B cell (primary cell): ENCODE measurements around the gene BRD4. TPM values are rescaled to one million over a fixed set of nuclear protein-coding genes. Genes with fewer than 3 reads are reported as not detected.

Experiments used
- ATAC-seq: fragments of 200-7000 bp; cut with Tn5 transposase; one replicate; pipeline ENCODE4 v1.10.0; 2021; ENCODE audit warnings: low read depth, mild to moderate bottlenecking, moderate number of reproducible peaks, moderate library complexity
- CTCF ChIA-PET: fragments of 350-600 bp; sonication (Branson Sonifier 250); formaldehyde crosslinking; loops from one replicate; lab custom pipeline; 2021; ENCODE audit warnings: antibody characterized with exemption, inconsistent platforms; lab: Charles Lee
- POLR2A ChIA-PET: fragments of 350-600 bp; sonication (Branson Sonifier 250); formaldehyde crosslinking; loops from one replicate; lab custom pipeline; 2021; ENCODE audit warnings: antibody characterized with exemption; lab: Charles Lee
- DNase-seq: peaks from one replicate; pipeline ENCODE4 v3.0.0; 2013
- H2AFZ ChIP-seq: 2 replicates; pipeline ENCODE4 v1.6.1; 2012; ENCODE audit warnings: mild to moderate bottlenecking, low read depth, low read length; ENCODE audit not compliant: insufficient read depth, poor library complexity, severe bottlenecking
- H3K27ac ChIP-seq, 2 donors: 1 replicate in 1 of 2; 2 replicates in 1 of 2; pipeline ENCODE4 v1.5.1; 2012 to 2013; ENCODE audit warnings: low read length in 2 of 2, mild to moderate bottlenecking in 2 of 2, moderate library complexity in 1 of 2
- H3K27me3 ChIP-seq, 4 experiments: fragments of 200-600 bp in 1 of 4; sonication (generic) in 1 of 4; replicated peaks in 1 of 4; 1 replicate in 2 of 4; 2 replicates in 2 of 4; pipeline versions ENCODE4 v1.6.1 to v1.7.0; 2013 to 2016; ENCODE audit warnings: low read length in 3 of 4, mild to moderate bottlenecking in 2 of 4, mixed read lengths in 1 of 4, moderate library complexity in 1 of 4; ENCODE audit not compliant: insufficient read depth in 4 of 4, control insufficient read depth in 3 of 4; ENCODE audit errors: control extremely low read depth in 1 of 4
- H3K36me3 ChIP-seq, 2 experiments: replicated peaks in 1 of 2; 1 replicate in 1 of 2; 2 replicates in 1 of 2; pipeline versions ENCODE4 v1.6.1 to v1.7.1; 2013; ENCODE audit warnings: low read length in 1 of 2; ENCODE audit not compliant: insufficient read depth in 2 of 2, control insufficient read depth in 1 of 2; ENCODE audit errors: control extremely low read depth in 1 of 2, extremely low read depth in 1 of 2
- H3K4me1 ChIP-seq, 2 donors: fragments of 200-600 bp in 1 of 2; sonication (generic) in 1 of 2; 1 replicate in 1 of 2; 2 replicates in 1 of 2; pipeline versions ENCODE4 v1.5.1 to v1.6.1; 2013 to 2017; ENCODE audit warnings: low read length in 2 of 2; ENCODE audit not compliant: control insufficient read depth in 2 of 2, insufficient read depth in 2 of 2
- H3K4me2 ChIP-seq: replicated peaks from 2 replicates; pipeline ENCODE3; 2012; ENCODE audit warnings: mild to moderate bottlenecking, low read depth, low read length; ENCODE audit not compliant: poor library complexity, severe bottlenecking
- H3K4me3 ChIP-seq, 5 experiments: fragments of 200-600 bp in 1 of 5; sonication (generic) in 1 of 5; 1 replicate in 3 of 5; 2 replicates in 2 of 5; pipeline versions ENCODE4 v1.5.1 to v1.7.0; 2011 to 2016; ENCODE audit warnings: low read length in 4 of 5, mild to moderate bottlenecking in 4 of 5, low read depth in 2 of 5, control low read depth in 1 of 5, moderate library complexity in 1 of 5; ENCODE audit not compliant: insufficient read depth in 1 of 5; ENCODE audit errors: control extremely low read depth in 1 of 5, extremely low read depth in 1 of 5
- H3K79me2 ChIP-seq: fragments of 200-600 bp; sonication (generic); one replicate; pipeline ENCODE4 v1.6.0; 2016; ENCODE audit warnings: low read length; ENCODE audit not compliant: control insufficient read depth, insufficient read depth
- H3K9ac ChIP-seq: fragments of 200-600 bp; sonication (generic); 2 replicates; pipeline ENCODE4 v1.6.1; 2017; ENCODE audit warnings: mild to moderate bottlenecking, low read length, moderate library complexity
- H3K9me3 ChIP-seq, 3 donors: one replicate each; pipeline versions ENCODE4 v1.6.1 to v1.7.1; 2013; ENCODE audit warnings: low read length in 2 of 3; ENCODE audit not compliant: control insufficient read depth in 2 of 3, insufficient read depth in 1 of 3; ENCODE audit errors: control extremely low read depth in 1 of 3
- H4K20me1 ChIP-seq: 2 replicates; pipeline ENCODE4 v1.6.0; 2012; ENCODE audit warnings: mild to moderate bottlenecking, low read length; ENCODE audit not compliant: insufficient read depth, control insufficient read depth, poor library complexity, severe bottlenecking
- H3K27ac Mint-ChIP-seq: one replicate; pipeline ENCODE4 v1.8.0; 2021; ENCODE audit warnings: mixed read lengths
- H3K27me3 Mint-ChIP-seq: one replicate; pipeline ENCODE4 v1.8.0; 2021; ENCODE audit warnings: mixed read lengths
- H3K4me1 Mint-ChIP-seq: one replicate; pipeline ENCODE4 v1.8.0; 2021; ENCODE audit warnings: mixed read lengths
- H3K4me3 Mint-ChIP-seq: one replicate; pipeline ENCODE4 v1.8.0; 2021; ENCODE audit warnings: mixed read lengths
- H3K9me3 Mint-ChIP-seq: one replicate; pipeline ENCODE4 v1.8.0; 2022; ENCODE audit warnings: mixed read lengths; ENCODE audit not compliant: insufficient read depth
- CTCF ChIP-seq: fragments of 200-600 bp; IDR thresholded peaks from one replicate; pipeline ENCODE4 v1.8.0; 2022; ENCODE audit warnings: antibody characterized with exemption, mild to moderate bottlenecking
- EZH2 ChIP-seq: IDR thresholded peaks from 2 replicates; pipeline ENCODE4 v1.6.1; 2012; ENCODE audit warnings: borderline replicate concordance, low read depth, mild to moderate bottlenecking, moderate library complexity, low read length; ENCODE audit not compliant: insufficient read depth, poor library complexity, severe bottlenecking
- WGBS: methylation state at CpG from one replicate; pipeline ENCODE4 v1.1.5; 2013; ENCODE audit warnings: missing lambda C conversion rate; ENCODE audit not compliant: insufficient coverage; 5-methylcytosine and 5-hydroxymethylcytosine counted together
- intact Hi-C: fragments of 100-400 bp; cut with micrococcal nuclease; formaldehyde crosslinking; loops from one replicate; pipeline ENCODE4 v1.10.0; 2022
- polyA plus RNA-seq: library from polyadenylated mRNA; depleted of rRNA; stranded (reverse); fragments of >200 nt; gene quantifications from 2 replicates; pipeline ENCODE4 v1.2.3, GENCODE V29; 2012
- total RNA-seq, 2 donors: library from RNA; stranded (reverse); fragments of 120-200 nt in 1 of 2; gene quantifications; 1 replicate in 1 of 2; 2 replicates in 1 of 2; pipeline versions ENCODE4 v1.2.3 to v1.2.4, GENCODE V29; 2013 to 2022

The BRD4 gene
- total and polyA plus RNA-seq, 2 donors (not counting 1 experiment from before 2014, with no cell fraction given) = 30.7 to 209 TPM

DNA sequence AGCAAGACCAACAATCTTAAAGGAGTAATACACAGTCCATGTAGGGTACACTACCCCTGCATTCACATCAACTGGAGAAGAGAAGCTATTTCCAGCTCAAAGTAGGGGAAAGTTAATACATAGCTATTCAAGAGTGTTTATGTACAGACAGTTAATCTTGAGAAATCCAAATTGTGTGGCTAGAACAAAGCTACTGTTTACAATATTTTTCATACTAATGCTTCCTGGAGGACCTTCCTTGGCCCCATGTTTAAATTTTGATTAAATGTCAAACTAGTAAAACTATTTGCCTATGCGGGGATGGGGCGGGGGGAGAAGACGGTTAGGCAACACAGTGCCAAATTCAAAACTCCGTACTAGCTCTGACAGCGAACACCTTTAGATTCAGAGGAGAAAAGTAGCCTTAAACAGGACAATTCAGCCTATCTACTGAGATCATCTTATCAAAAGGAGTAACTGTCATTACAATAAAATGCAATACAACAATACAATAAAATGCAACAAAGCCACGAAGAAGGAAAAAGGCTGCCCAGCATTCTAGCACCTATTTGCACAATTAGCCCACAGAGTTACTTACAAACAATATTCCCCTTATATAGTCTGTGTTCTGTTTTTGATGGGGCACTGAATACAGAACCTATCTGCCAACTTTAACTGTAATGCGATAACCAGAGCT, 29.1 kb downstream of the BRD4 start:
- no peak for DNase-seq
- Mint-ChIP-seq H3K4me1 (peaks cover 86% of the 10 kb centered on the region), H3K4me3 (peak overlapping the region; percentile 56), H3K27me3 (no peaks in the 10 kb centered on the region), H3K9me3 (no peaks in the 10 kb centered on the region), H3K27ac (peak overlapping the region; percentile 65)
- Histone ChIP-seq H3K9ac (no peak overlapping the region), H3K27ac (peak overlapping the region in 1 of 2 donors; percentile 45), H2AFZ (no peak overlapping the region), H3K4me1 (peaks cover 85 to 88% of the 10 kb centered on the region in 2 donors), H3K36me3 (peaks cover 0 to 5% of the 10 kb centered on the region in 2 experiments), H3K4me3 (no peak overlapping the region), H3K9me3 (peaks cover 0 to 6% (median 0%) of the 10 kb centered on the region in 3 donors), H3K79me2 (peaks cover 100% of the 10 kb centered on the region), H4K20me1 (peaks cover 94% of the 10 kb centered on the region), H3K27me3 (no peaks in the 10 kb centered on the region), H3K4me2 (peak overlapping the region; percentile 13)
- WGBS = 95% methylated on average over 5 of the region's 7 CpGs
- intact Hi-C loops = loop anchor here (2.0 kb wide), 1 partner anchor 14 kb away; no protein-coding TSS in a partner anchor
- TF ChIP-seq CTCF = no peak
- no peak for ATAC-seq
- ChIA-PET CTCF (interaction anchor here (0.7 to 2.2 kb wide), 6 partner anchors 14 to 31 kb away, joined by 3 to 8 read pairs (median 4); no protein-coding TSS in a partner anchor), POLR2A (interaction anchor here (0.6 to 1.5 kb wide), 4 partner anchors 8 to 28 kb away, joined by 3 read pairs; no protein-coding TSS in a partner anchor)

DNA sequence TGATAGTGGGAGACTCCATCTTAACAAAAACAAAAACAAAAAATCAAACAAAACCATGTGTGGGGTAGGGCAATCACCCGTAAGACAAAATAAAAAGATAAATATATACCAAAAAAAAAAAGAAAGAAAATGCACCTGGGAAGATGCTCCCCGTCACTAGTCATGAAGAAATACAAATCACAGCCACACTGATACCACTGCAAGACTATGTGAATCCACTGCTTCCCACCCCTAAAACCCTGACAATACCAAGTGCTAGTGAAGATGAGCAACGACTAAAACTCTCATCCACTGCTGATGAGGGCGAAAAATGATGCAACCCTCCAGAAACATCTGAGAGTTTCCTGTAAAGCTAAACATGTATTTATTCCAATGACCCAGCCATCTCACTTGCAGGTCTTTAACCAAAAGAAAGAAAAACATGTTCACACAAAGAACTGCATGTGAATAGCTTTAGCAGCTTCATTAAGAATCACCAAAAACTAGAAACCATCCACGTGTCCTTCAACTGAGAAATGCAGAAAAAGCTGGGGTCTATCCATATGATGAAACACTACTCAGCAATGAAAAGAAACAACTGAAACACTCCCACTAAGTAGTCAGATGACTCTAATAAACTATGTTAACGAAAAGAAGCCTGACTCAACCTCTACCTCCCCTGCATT, 31.7 kb downstream of the BRD4 start:
- WGBS = 87% methylated on average over 3 of the region's 6 CpGs
- H3K4me2 ChIP-seq = peak overlapping the region; percentile 39
- intact Hi-C loops = no loop called here
- no peak overlapping the region for H2AFZ ChIP-seq
- TF ChIP-seq EZH2 (no peak), CTCF (no peak)
- no peak overlapping the region for H3K9ac ChIP-seq
- DNase-seq (no peak), ATAC-seq (no peak)
- no peak overlapping the region for H3K4me3 ChIP-seq
- Mint-ChIP-seq H3K27me3 (no peaks in the 10 kb centered on the region), H3K4me3 (peak overlapping the region; percentile 48), H3K9me3 (no peaks in the 10 kb centered on the region), H3K4me1 (peaks cover 89% of the 10 kb centered on the region), H3K27ac (peak overlapping the region; percentile 69)
- H4K20me1 ChIP-seq = peaks cover 94% of the 10 kb centered on the region
- peak overlapping the region in 1 of 2 donors; percentile 0 for H3K27ac ChIP-seq
- no peaks in the 10 kb centered on the region for H3K27me3 ChIP-seq
- H3K36me3 ChIP-seq = peaks cover 0 to 12% of the 10 kb centered on the region in 2 experiments
- H3K79me2 ChIP-seq = peaks cover 100% of the 10 kb centered on the region
- POLR2A ChIA-PET = no interaction called here
- H3K9me3 ChIP-seq = peaks cover 0 to 4% (median 0%) of the 10 kb centered on the region in 3 donors
- peaks cover 87 to 94% of the 10 kb centered on the region in 2 donors for H3K4me1 ChIP-seq
- CTCF ChIA-PET = interaction anchor here (0.6 to 1.7 kb wide), 3 partner anchors 16 to 259 kb away, joined by 3 to 6 read pairs (median 3); no protein-coding TSS in a partner anchor
